GM12873 (cell line): ENCODE data around the gene SPAG7.

ENCODE experiments used
- TF ChIP-seq, protein P1 (sequence below): IDR thresholded peaks from 2 replicates; pipeline ENCODE4 v1.5.1; 2012; ENCODE audit warnings: low read depth, mild to moderate bottlenecking, moderate library complexity, low read length, control low read depth; ENCODE audit not compliant: insufficient read depth; ENCODE audit errors: missing control alignments

The SPAG7 gene

DNA sequence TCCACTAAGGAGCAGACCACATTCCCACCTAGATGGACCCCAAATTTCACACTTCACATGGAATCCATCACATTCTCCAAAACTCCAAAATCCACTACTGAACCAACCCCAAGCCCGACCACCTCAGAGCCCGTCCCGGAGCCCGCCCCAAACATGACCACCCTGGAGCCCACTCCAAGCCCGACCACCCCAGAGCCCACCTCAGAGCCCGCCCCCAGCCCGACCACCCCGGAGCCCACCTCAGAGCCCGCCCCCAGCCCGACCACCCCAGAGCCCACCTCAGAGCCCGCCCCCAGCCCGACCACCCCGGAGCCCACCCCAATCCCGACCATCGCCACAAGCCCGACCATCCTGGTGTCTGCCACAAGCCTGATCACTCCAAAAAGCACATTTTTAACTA, 34.0 kb downstream of the SPAG7 start:
- TF ChIP-seq, protein P1, sequence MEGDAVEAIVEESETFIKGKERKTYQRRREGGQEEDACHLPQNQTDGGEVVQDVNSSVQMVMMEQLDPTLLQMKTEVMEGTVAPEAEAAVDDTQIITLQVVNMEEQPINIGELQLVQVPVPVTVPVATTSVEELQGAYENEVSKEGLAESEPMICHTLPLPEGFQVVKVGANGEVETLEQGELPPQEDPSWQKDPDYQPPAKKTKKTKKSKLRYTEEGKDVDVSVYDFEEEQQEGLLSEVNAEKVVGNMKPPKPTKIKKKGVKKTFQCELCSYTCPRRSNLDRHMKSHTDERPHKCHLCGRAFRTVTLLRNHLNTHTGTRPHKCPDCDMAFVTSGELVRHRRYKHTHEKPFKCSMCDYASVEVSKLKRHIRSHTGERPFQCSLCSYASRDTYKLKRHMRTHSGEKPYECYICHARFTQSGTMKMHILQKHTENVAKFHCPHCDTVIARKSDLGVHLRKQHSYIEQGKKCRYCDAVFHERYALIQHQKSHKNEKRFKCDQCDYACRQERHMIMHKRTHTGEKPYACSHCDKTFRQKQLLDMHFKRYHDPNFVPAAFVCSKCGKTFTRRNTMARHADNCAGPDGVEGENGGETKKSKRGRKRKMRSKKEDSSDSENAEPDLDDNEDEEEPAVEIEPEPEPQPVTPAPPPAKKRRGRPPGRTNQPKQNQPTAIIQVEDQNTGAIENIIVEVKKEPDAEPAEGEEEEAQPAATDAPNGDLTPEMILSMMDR: no peak

DNA sequence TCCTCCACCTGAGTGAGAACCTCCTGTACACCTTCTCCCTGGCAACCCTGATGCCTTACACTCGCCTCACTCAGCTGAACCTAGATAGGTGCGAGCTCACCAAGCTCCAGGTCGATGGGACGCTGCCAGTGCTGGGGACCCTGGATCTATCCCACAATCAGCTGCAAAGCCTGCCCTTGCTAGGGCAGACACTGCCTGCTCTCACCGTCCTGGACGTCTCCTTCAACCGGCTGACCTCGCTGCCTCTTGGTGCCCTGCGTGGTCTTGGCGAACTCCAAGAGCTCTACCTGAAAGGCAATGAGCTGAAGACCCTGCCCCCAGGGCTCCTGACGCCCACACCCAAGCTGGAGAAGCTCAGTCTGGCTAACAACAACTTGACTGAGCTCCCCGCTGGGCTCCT, 34.9 kb downstream of the SPAG7 start:
- TF ChIP-seq, protein P1: no peak

DNA sequence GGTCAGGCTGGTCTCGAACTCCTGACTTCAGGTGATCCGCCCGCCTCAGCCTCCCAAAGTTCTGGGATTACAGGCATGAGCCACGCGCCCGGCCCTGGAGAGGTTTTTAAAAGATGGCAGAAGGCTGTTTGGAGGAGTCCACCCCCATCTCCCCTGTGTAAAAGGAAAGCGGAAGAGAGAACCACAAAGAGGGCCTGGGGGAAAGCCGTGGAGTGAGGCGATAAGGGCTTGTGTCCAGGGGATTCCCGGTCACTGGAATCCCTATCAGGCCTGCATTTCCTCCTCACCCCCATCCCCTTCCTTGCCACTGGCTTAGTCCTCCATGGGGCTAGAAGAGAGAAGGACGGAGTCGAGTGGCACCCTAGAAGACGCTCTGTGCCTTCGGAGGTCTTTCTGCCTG, 35.7 kb downstream of the SPAG7 start, which contains the start of gene GP1BA:
GP1BA (plus strand) TSS at position 315 of the 400 bp plus-strand sequence. CDS start 328 bp downstream, outside the sequence.
- TF ChIP-seq, protein P1: no peak

DNA sequence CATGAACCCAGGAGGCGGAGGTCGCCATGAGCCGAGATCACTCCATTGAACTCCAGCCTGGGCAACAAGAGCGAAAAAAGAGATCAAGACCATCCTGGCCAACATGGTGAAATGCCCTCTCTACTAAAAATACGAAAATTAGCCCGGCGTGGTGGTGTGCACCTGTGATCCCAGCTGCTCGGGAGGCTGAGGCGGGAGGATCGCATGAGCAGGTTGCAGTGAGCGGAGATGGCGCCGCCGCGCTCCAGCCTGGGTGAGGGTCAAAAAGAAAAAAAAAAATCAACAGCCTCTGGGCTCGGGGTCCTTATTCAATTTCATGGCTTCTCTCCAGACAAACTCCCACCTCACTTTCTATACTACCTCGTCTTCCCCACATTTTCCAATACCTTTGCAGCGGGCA, 38.7 kb downstream of the SPAG7 start:
- TF ChIP-seq, protein P1: no peak

DNA sequence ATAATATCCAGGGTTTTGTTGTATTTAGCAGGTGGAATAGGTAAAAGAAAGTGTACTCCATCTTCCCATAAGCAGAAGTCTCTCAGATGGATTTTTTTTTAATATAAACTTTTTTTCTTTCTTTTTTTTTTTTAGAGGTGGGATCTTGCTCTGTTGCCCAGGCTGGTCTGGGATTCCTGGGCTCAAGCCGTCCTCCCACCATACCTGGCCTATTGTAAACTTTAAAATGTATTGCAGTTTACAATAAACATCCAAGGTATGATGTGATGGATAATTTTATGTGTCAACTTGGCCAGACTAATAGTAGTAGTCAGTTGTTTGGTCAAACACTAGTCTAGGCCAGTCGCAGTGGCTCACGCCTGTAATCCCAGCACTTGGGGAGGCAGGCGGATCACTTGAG, 46.3 kb downstream of the SPAG7 start:
- TF ChIP-seq, protein P1: no peak

DNA sequence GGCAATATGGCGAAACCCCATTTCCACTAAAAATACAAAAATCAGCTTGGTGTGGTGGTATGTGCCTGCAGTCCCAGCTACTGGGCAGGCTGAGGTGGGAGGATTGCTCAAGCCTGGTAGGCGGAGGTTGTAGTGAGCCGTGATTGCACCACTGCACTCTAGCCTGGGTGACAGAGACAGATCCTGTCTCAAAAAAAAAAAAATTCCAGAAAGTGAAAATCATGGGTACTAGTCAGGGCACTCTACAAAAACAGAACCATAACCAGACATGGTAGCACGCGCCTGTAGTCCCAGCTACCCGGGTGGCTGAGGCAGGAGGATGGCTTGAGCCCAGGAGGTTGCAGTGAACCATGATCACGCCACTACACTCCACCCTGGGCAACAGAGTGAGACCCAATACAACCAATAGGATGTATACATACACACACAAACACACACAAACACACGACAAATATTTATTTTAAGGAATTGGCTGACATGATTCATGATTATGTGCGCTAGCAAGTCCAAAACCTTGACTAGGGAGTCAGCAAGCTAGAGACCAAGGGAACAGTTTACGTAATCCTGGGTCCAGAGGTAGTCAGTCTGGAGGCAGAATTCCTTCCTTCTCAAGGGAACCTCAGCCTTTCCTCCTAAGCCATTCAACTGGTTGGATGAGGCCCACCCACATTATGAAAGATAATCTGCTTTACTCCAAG, 47.1 kb downstream of the SPAG7 start:
- TF ChIP-seq, protein P1: no peak

DNA sequence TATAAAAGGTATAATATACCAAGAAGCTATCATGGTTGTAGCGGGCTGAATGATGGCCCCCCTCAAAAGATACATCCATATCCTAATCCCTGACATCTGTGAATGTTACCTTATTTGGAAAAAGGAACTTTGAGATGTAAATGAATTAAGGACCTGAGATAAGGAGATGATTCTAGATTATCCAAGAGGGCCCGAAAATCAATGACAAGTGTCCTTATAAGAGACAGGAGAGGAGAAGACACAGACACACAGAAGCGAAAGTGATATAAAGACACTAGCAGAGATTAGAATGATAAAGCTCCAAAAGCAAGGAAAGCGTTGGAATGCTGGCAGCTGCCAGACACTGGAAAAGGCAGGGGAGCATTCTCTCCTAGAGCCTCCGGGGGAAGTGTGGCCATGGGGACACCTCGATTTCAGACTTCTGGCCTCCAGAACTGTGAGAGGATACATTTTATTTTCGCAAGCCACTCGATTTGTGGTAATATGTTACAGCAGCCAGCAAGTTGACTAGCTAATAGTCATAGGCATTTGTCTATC, 48.0 kb downstream of the SPAG7 start:
- TF ChIP-seq, protein P1: no peak
